T-cell (primary cell): ENCODE results near the gene POLR3H. TPM values are rescaled to one million over a fixed set of nuclear protein-coding genes. Genes with fewer than 3 reads are reported as not detected.

Experiments
- ATAC-seq, 4 experiments: fragments of 200-7000 bp in 3 of 4; fragments of 150-1000 bp in 1 of 4; cut with Tn5 transposase; replicated peaks in 1 of 4; 1 replicate in 3 of 4; 2 replicates in 1 of 4; pipeline ENCODE4 v1.10.0; 2021; ENCODE audit warnings: moderate library complexity in 3 of 4, mild to moderate bottlenecking in 2 of 4, moderate number of reproducible peaks in 1 of 4
- CTCF ChIA-PET, 2 donors: fragments of 300-600 bp; sonication (Branson Sonifier 250); formaldehyde crosslinking; loops; one replicate each; lab custom pipeline; 2022; ENCODE audit warnings: antibody characterized with exemption in 2 of 2; lab: Charles Lee
- POLR2A ChIA-PET, 2 donors: fragments of 300-600 bp; sonication (Branson Sonifier 250); formaldehyde crosslinking; loops; one replicate each; lab custom pipeline; 2022; ENCODE audit warnings: antibody characterized with exemption in 2 of 2; lab: Charles Lee
- DNase-seq, 35 experiments: peaks; one replicate each; pipeline versions ENCODE4 v3.0.0 to v3.0.0-alpha.2; 2013 to 2023
- H3K27ac ChIP-seq: one replicate; pipeline ENCODE4 v1.5.1; 2013; ENCODE audit warnings: low read length
- H3K27me3 ChIP-seq, 2 experiments: replicated peaks in 1 of 2; 1 replicate in 1 of 2; 2 replicates in 1 of 2; pipeline versions ENCODE4 v1.6.1 to v1.7.0; 2013; ENCODE audit warnings: low read length in 1 of 2, mixed read lengths in 1 of 2; ENCODE audit not compliant: control insufficient read depth in 2 of 2, insufficient read depth in 2 of 2; ENCODE audit errors: extremely low read depth in 1 of 2
- H3K36me3 ChIP-seq, 2 donors: 1 replicate in 1 of 2; 2 replicates in 1 of 2; pipeline versions ENCODE4 v1.6.1 to v1.7.0; 2013; ENCODE audit warnings: low read length in 1 of 2; ENCODE audit not compliant: control insufficient read depth in 2 of 2, insufficient read depth in 1 of 2; ENCODE audit errors: extremely low read depth in 1 of 2
- H3K4me1 ChIP-seq, 2 experiments: 1 replicate in 1 of 2; 2 replicates in 1 of 2; pipeline versions ENCODE4 v1.6.1 to v1.7.0; 2013; ENCODE audit warnings: low read length in 2 of 2, mixed read lengths in 1 of 2; ENCODE audit not compliant: insufficient read depth in 2 of 2, control insufficient read depth in 1 of 2; ENCODE audit errors: extremely low read depth in 1 of 2
- H3K4me3 ChIP-seq, 2 donors: 1 replicate in 1 of 2; 2 replicates in 1 of 2; pipeline versions ENCODE4 v1.5.1 to v1.7.0; 2013; ENCODE audit warnings: mild to moderate bottlenecking in 2 of 2, low read length in 1 of 2, moderate library complexity in 1 of 2; ENCODE audit not compliant: control insufficient read depth in 1 of 2; ENCODE audit errors: extremely low read depth in 1 of 2
- H3K9me3 ChIP-seq: 2 replicates; pipeline ENCODE4 v1.7.0; 2013
- H3K27ac Mint-ChIP-seq, 2 donors: one replicate each; pipeline ENCODE4 v1.8.0; 2020 to 2021; ENCODE audit warnings: mild to moderate bottlenecking in 2 of 2, mixed read lengths in 2 of 2
- H3K27me3 Mint-ChIP-seq, 2 donors: one replicate each; pipeline ENCODE4 v1.8.0; 2021 to 2022; ENCODE audit warnings: mixed read lengths in 2 of 2
- H3K36me3 Mint-ChIP-seq: one replicate; pipeline ENCODE4 v1.8.0; 2021; ENCODE audit warnings: mixed read lengths
- H3K4me1 Mint-ChIP-seq, 3 donors: one replicate each; pipeline ENCODE4 v1.8.0; 2020 to 2022; ENCODE audit warnings: mixed read lengths in 3 of 3, mild to moderate bottlenecking in 1 of 3
- H3K4me3 Mint-ChIP-seq, 3 donors: one replicate each; pipeline ENCODE4 v1.8.0; 2020 to 2022; ENCODE audit warnings: mild to moderate bottlenecking in 3 of 3, mixed read lengths in 3 of 3, moderate library complexity in 3 of 3
- H3K9me3 Mint-ChIP-seq, 3 donors: one replicate each; pipeline ENCODE4 v1.8.0; 2020 to 2022; ENCODE audit warnings: mixed read lengths in 3 of 3
- WGBS: methylation state at CpG from one replicate; pipeline ENCODE4 v1.1.5; 2013; ENCODE audit warnings: missing lambda C conversion rate; ENCODE audit not compliant: insufficient coverage; 5-methylcytosine and 5-hydroxymethylcytosine counted together
- total RNA-seq, 35 experiments: library from RNA in 6 of 35; stranded (reverse) in 6 of 35; fragments of 120-200 nt in 1 of 35; gene quantifications; one replicate each; pipeline versions ENCODE4 v1.2.1 to v1.2.4 and lab custom pipeline; 2013 to 2026

The POLR3H gene
- total RNA-seq, 5 donors from 2014 or later (not counting 1 experiment from before 2014, with no cell fraction given), result 20.6 to 57.7 (median 44.9) TPM

DNA sequence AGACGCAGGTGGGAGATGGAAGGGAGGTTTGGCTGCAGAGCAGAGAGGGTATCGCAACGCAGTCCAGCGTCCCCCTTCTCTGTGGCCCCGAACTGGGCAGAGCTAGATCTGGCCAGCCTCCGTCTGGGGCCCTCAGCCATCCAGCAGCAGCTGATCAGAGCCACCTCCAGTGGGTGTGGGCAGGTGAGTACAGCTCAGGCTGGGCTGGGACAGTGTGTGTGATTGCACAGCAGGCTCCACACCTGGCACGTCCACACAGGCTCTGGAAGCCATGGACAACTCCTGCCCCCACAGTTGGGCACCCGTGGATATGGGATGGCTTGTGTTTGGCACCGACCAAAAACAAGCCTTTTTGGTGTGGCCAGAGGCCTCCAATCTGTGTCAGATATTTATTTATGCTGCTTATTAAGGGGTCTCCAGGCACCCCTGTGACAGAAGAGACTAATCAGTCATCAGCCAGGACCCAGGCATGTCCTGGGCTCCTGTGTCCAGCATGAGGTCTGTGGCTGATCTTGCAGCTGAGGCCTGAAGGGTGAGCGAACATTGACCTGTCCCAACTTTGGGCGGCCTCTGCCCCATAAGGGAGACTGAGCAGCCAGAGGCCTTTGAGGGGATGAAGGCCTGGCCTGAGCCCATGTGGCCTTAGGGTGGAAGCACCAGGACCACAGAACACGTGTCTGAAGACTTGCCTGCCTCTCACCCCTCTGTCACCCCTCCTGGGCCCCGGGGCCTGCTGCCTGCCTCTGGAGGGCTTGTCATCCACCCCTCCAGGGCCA is 18.6 kb downstream of the POLR3H start:
- WGBS, result 92% methylated on average over 13 of the region's 13 CpGs
- no peaks in the 10 kb centered on the region for H3K9me3 Mint-ChIP-seq
- no peak overlapping the region for H3K4me3 Mint-ChIP-seq
- H3K36me3 Mint-ChIP-seq, result peaks cover 21% of the 10 kb centered on the region
- ATAC-seq, result no peak
- no peak for DNase-seq
- POLR2A ChIA-PET, result no interaction called here
- H3K27me3 Mint-ChIP-seq, result no peaks in the 10 kb centered on the region
- Histone ChIP-seq H3K4me1 (peaks cover 8 to 30% of the 10 kb centered on the region in 2 experiments), H3K36me3 (peaks cover 26 to 64% of the 10 kb centered on the region in 2 donors), H3K27ac (peak overlapping the region; percentile 48), H3K9me3 (no peaks in the 10 kb centered on the region), H3K27me3 (no peaks in the 10 kb centered on the region), H3K4me3 (no peak overlapping the region)
- H3K4me1 Mint-ChIP-seq, result peaks cover 16 to 22% (median 16%) of the 10 kb centered on the region in 3 donors
- CTCF ChIA-PET, result interaction anchor here (0.7 to 3.5 kb wide), 4 partner anchors 18 to 123 kb away, joined by 3 to 42 read pairs (median 8); partner anchors contain the start of genes PHF5A (in 1 of the 2) and POLR3H (in 1 of the 2)
- H3K27ac Mint-ChIP-seq, result peak overlapping the region; percentile 61 to 73

DNA sequence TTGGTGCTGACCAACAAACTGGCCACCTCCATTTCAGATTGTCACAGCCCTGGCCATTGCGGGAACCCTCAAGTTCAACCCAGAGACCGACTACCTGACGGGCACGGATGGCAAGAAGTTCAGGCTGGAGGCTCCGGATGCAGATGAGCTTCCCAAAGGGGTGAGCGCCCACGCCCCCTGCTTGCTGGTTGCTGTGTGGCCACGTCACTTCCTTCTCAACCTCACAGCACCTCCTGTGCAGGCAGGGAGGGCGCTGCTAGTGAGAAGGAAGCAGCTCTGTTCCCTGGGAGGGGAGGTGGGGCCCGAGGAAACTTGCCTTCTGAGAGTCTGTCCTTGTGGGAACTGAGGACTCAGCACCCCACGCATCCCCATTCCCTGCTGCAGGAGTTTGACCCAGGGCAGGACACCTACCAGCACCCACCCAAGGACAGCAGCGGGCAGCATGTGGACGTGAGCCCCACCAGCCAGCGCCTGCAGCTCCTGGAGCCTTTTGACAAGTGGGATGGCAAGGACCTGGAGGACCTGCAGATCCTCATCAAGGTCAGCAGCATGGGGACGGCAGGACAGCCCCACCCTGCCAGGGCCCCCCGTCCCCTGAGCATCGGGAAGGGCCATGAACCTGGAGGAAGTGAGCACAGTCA is 19.3 kb downstream of the POLR3H start:
- H3K36me3 ChIP-seq, result peaks cover 26 to 64% of the 10 kb centered on the region in 2 donors
- H3K36me3 Mint-ChIP-seq, result peaks cover 19% of the 10 kb centered on the region

DNA sequence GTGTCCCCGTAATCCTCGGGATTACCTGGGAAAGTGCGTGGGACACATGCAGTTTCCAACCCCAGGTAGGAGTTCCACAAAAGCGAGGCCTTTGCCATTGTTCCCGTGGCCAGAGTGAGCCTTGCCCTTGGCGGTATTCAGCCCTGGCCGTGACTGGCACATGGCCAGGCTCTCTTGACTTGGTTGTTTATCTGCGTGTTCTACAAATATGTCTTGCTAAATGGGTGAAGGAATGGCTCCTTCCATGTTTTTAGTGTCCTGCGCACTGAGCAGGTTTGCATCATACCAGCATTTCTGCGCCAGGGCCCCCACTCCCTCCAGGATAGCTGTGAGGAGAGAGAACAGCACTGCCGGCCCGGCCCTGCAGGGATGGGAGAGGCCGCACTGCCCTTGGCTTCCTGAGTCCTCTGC is 20.0 kb downstream of the POLR3H start:
- H3K27me3 Mint-ChIP-seq, result no peaks in the 10 kb centered on the region

More for the DNA sequence above, 19.3 kb downstream of the POLR3H start:
- Mint-ChIP-seq H3K27me3 (no peaks in the 10 kb centered on the region), H3K4me3 (peak overlapping the region in 1 of 3 donors; percentile 39), H3K27ac (peak overlapping the region; percentile 61 to 73), H3K9me3 (no peaks in the 10 kb centered on the region), H3K4me1 (peaks cover 16 to 22% (median 16%) of the 10 kb centered on the region in 3 donors)
- no peak overlapping the region for H3K4me3 ChIP-seq
- H3K4me1 ChIP-seq, result peaks cover 8 to 30% of the 10 kb centered on the region in 2 experiments
- ChIA-PET POLR2A (no interaction called here), CTCF (interaction anchor here in 1 of 2 donors (0.7 to 3.5 kb wide), 3 partner anchors 19 to 122 kb away, joined by 3 to 42 read pairs (median 3); partner anchors contain the start of genes PHF5A and POLR3H)
- H3K27ac ChIP-seq, result peak overlapping the region; percentile 48
- ATAC-seq, result peak; percentile 83 to 92 (median 85)
- no peaks in the 10 kb centered on the region for H3K9me3 ChIP-seq
- peak; percentile 26 to 83 (median 72) for DNase-seq
- 50% methylated on average over 8 of the region's 17 CpGs for WGBS
- H3K27me3 ChIP-seq, result no peaks in the 10 kb centered on the region

DNA sequence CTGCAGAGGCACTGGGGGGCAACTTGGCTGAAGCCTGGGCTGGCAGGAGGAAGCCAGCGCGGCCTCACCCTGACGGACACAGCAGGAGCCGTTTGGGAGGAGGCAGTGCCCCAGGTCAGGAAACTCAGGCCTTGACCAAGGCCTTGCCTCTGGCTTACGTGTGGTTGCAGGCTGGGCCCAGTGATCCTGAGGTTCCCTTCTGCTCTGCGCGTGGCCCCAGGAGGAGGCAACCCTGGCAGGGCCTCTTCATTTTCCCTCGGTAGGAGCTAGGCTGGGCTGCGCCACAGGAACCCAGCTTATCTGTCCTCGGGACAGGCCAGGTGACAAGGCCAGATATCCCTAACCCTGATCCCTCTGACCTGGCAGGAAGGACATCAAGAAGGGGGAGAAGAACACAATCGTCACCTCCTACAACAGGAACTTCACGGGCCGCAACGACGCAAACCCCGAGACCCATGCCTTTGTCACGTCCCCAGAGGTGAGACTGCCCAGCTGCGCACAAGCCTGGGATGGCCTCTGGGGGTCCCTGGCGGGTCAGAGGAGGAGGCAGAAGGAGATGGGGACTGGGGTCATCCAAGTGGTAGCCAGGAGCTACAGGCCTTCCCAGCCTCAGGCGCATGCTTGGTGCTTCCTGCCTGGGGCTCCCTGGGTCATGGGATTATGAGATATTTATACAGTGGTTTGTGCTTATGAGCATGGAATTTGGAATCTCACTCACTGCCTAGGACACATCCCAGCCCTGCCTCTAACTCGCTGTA is 20.6 kb downstream of the POLR3H start:
- Mint-ChIP-seq H3K9me3 (no peaks in the 10 kb centered on the region), H3K36me3 (peaks cover 16% of the 10 kb centered on the region), H3K4me3 (no peak overlapping the region), H3K27ac (peak overlapping the region; percentile 43 to 73), H3K27me3 (no peaks in the 10 kb centered on the region), H3K4me1 (peaks cover 16 to 22% (median 16%) of the 10 kb centered on the region in 3 donors)
- WGBS, result 92% methylated on average over 13 of the region's 21 CpGs
- no peak for ATAC-seq
- DNase-seq, result no peak
- POLR2A ChIA-PET, result no interaction called here
- Histone ChIP-seq H3K27ac (peak overlapping the region; percentile 48), H3K4me3 (no peak overlapping the region), H3K9me3 (no peaks in the 10 kb centered on the region), H3K27me3 (no peaks in the 10 kb centered on the region), H3K4me1 (peaks cover 8 to 30% of the 10 kb centered on the region in 2 experiments), H3K36me3 (peaks cover 25 to 63% of the 10 kb centered on the region in 2 donors)
- CTCF ChIA-PET, result no interaction called here

More for the DNA sequence above, 20.0 kb downstream of the POLR3H start:
- DNase-seq (no peak), ATAC-seq (peak in 1 of 4 experiments; percentile 2)
- Histone ChIP-seq H3K27me3 (no peaks in the 10 kb centered on the region), H3K36me3 (peaks cover 25 to 65% of the 10 kb centered on the region in 2 donors), H3K9me3 (no peaks in the 10 kb centered on the region), H3K4me1 (peaks cover 8 to 30% of the 10 kb centered on the region in 2 experiments), H3K4me3 (no peak overlapping the region), H3K27ac (peak overlapping the region; percentile 48)
- peak overlapping the region in 1 of 2 donors; percentile 73 for H3K27ac Mint-ChIP-seq
- ChIA-PET CTCF (interaction anchor here in 1 of 2 donors (1.0 to 3.5 kb wide), 2 partner anchors 56 to 121 kb away, joined by 3 to 42 read pairs; partner anchors contain the start of gene PHF5A), POLR2A (no interaction called here)
- H3K36me3 Mint-ChIP-seq, result peaks cover 19% of the 10 kb centered on the region
- H3K4me1 Mint-ChIP-seq, result peaks cover 16 to 22% (median 16%) of the 10 kb centered on the region in 3 donors
- 89% methylated on average over 11 of the region's 13 CpGs for WGBS
- peak overlapping the region in 1 of 3 donors; percentile 39 for H3K4me3 Mint-ChIP-seq
- no peaks in the 10 kb centered on the region for H3K9me3 Mint-ChIP-seq

DNA sequence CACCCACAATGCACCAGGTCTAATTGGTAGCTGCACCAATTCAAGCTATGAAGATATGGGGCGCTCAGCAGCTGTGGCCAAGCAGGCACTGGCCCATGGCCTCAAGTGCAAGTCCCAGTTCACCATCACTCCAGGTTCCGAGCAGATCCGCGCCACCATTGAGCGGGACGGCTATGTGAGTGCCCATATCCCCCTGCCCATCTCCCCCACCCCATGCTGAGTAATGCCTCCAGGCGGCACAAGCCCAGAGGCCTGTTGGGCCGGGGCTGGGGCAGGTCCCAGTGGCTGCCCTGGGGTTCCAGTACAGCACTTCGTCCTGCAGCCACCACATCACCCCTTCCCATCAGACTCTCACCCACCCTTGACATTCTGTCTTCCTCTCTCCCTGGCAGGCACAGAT is 21.5 kb downstream of the POLR3H start:
- Mint-ChIP-seq H3K4me3 (no peak overlapping the region), H3K9me3 (no peaks in the 10 kb centered on the region), H3K27me3 (no peaks in the 10 kb centered on the region), H3K4me1 (peaks cover 16 to 22% (median 16%) of the 10 kb centered on the region in 3 donors), H3K36me3 (peaks cover 14% of the 10 kb centered on the region), H3K27ac (peak overlapping the region in 1 of 2 donors; percentile 52)
- 97% methylated on average over 9 of the region's 9 CpGs for WGBS
- Histone ChIP-seq H3K27ac (no peak overlapping the region), H3K4me3 (no peak overlapping the region), H3K36me3 (peaks cover 19 to 62% of the 10 kb centered on the region in 2 donors), H3K27me3 (no peaks in the 10 kb centered on the region), H3K4me1 (peaks cover 8 to 30% of the 10 kb centered on the region in 2 experiments), H3K9me3 (no peaks in the 10 kb centered on the region)
- CTCF ChIA-PET, result no interaction called here
- DNase-seq (no peak), ATAC-seq (no peak)
- POLR2A ChIA-PET, result no interaction called here
